Neural progenitor cell (in vitro differentiated cells): ENCODE data around the gene CACNA1C.

Source experiments
- EZH2phosphoT487 ChIP-seq: fragments of 200-600 bp; sonication (generic); IDR thresholded peaks from 2 replicates; pipeline ENCODE4 v1.6.1; 2017; ENCODE audit warnings: antibody characterized with exemption
- TF ChIP-seq, protein P1 (sequence below): fragments of 200-600 bp; sonication (generic); IDR thresholded peaks from 2 replicates; pipeline ENCODE4 v1.5.1; 2017; ENCODE audit warnings: antibody characterized with exemption, mild to moderate bottlenecking

DNA sequence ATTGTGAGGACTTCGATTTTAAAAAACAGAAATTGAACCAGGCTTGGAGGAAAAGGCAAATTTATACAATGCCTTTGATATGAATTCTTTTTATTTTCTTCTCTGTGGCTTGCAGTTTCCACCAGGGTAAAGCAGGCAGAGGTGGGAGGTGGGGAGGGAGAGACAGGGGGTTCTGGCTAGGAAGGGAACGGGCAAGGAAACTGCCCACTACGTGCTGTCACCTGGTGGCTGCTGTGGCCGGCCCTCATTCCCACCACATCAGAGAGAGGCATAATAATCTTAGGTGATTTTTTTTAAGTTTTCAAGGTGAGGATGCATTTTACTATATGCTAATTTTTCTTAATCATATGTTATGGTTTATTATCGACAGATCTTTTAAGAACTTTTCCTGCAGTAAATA is 145.8 kb downstream of the CACNA1C start:
- TF ChIP-seq, protein P1, sequence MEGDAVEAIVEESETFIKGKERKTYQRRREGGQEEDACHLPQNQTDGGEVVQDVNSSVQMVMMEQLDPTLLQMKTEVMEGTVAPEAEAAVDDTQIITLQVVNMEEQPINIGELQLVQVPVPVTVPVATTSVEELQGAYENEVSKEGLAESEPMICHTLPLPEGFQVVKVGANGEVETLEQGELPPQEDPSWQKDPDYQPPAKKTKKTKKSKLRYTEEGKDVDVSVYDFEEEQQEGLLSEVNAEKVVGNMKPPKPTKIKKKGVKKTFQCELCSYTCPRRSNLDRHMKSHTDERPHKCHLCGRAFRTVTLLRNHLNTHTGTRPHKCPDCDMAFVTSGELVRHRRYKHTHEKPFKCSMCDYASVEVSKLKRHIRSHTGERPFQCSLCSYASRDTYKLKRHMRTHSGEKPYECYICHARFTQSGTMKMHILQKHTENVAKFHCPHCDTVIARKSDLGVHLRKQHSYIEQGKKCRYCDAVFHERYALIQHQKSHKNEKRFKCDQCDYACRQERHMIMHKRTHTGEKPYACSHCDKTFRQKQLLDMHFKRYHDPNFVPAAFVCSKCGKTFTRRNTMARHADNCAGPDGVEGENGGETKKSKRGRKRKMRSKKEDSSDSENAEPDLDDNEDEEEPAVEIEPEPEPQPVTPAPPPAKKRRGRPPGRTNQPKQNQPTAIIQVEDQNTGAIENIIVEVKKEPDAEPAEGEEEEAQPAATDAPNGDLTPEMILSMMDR: no peak
- no peak for TF ChIP-seq EZH2phosphoT487
